Subcutaneous abdominal adipose tissue (tissue), 5 donors: ENCODE results near the gene OBSCN.

ENCODE experiments used
- H3K27ac ChIP-seq: one replicate; pipeline ENCODE4 v1.7.0; 2013; ENCODE audit warnings: low read depth, mild to moderate bottlenecking, inconsistent platforms, low read length, moderate library complexity
- H3K27me3 ChIP-seq, 5 donors: one replicate each; pipeline ENCODE4 v1.7.0; 2013; ENCODE audit warnings: low read length in 5 of 5, inconsistent platforms in 1 of 5; ENCODE audit not compliant: control insufficient read depth in 5 of 5, insufficient read depth in 4 of 5
- H3K36me3 ChIP-seq, 5 donors: one replicate each; pipeline ENCODE4 v1.7.0; 2013; ENCODE audit warnings: low read length in 5 of 5; ENCODE audit not compliant: control insufficient read depth in 5 of 5, insufficient read depth in 5 of 5
- H3K4me1 ChIP-seq, 5 donors: one replicate each; pipeline ENCODE4 v1.7.0; 2013; ENCODE audit warnings: low read length in 5 of 5, mild to moderate bottlenecking in 3 of 5, moderate library complexity in 1 of 5; ENCODE audit not compliant: control insufficient read depth in 5 of 5, insufficient read depth in 5 of 5
- H3K4me3 ChIP-seq, 5 donors: one replicate each; pipeline ENCODE4 v1.7.0; 2013; ENCODE audit warnings: low read length in 5 of 5, low read depth in 1 of 5
- H3K9ac ChIP-seq, 5 donors: one replicate each; pipeline ENCODE4 v1.7.0; 2013; ENCODE audit warnings: low read length in 5 of 5, mild to moderate bottlenecking in 4 of 5, moderate library complexity in 3 of 5
- H3K9me3 ChIP-seq, 5 donors: one replicate each; pipeline ENCODE4 v1.7.0; 2013; ENCODE audit warnings: low read length in 5 of 5; ENCODE audit not compliant: control insufficient read depth in 5 of 5
- donor health status: healthy.
- donor health status: healthy.
- donor health status: healthy.
- donor health status: healthy.
- donor health status: healthy.

Gene OBSCN

GRCh38 chr1:228289239-228289849 lies 81.5 kb downstream of the OBSCN start:
- H3K4me1 ChIP-seq: no peaks in the 10 kb centered on the region
- H3K9me3 ChIP-seq: no peaks in the 10 kb centered on the region
- no peak overlapping the region for H3K9ac ChIP-seq
- H3K36me3 ChIP-seq: peaks cover 0 to 7% (median 0%) of the 10 kb centered on the region in 5 donors
- peaks cover 0 to 3% (median 2%) of the 10 kb centered on the region in 5 donors for H3K27me3 ChIP-seq
- no peak overlapping the region for H3K4me3 ChIP-seq
- H3K27ac ChIP-seq: no peak overlapping the region

- Histone ChIP-seq H3K9me3 (no peaks in the 10 kb centered on the region), H3K4me3 (no peak overlapping the region), H3K27ac (no peak overlapping the region), H3K9ac (no peak overlapping the region), H3K36me3 (peaks cover 0 to 7% (median 0%) of the 10 kb centered on the region in 5 donors), H3K27me3 (peaks cover 0 to 3% (median 2%) of the 10 kb centered on the region in 5 donors), H3K4me1 (no peaks in the 10 kb centered on the region)
These were observed 82.4 kb downstream of the OBSCN start for GRCh38 chr1:228289996-228290881.

- Histone ChIP-seq H3K27me3 (peaks cover 0 to 3% (median 2%) of the 10 kb centered on the region in 5 donors), H3K9ac (no peak overlapping the region), H3K27ac (no peak overlapping the region), H3K4me1 (no peaks in the 10 kb centered on the region), H3K4me3 (no peak overlapping the region), H3K36me3 (peaks cover 0 to 2% (median 0%) of the 10 kb centered on the region in 5 donors), H3K9me3 (peaks cover 0 to 2% (median under 1%) of the 10 kb centered on the region in 5 donors)
These were observed 84.2 kb downstream of the OBSCN start for GRCh38 chr1:228291906-228292608.

GRCh38 chr1:228292609-228292911 lies 84.7 kb downstream of the OBSCN start:
- H3K27ac ChIP-seq: no peak overlapping the region
- no peak overlapping the region for H3K4me3 ChIP-seq
- H3K36me3 ChIP-seq: peaks cover 0 to 2% (median 0%) of the 10 kb centered on the region in 5 donors
- H3K27me3 ChIP-seq: peaks cover 0 to 3% (median 2%) of the 10 kb centered on the region in 5 donors
- H3K9ac ChIP-seq: no peak overlapping the region
- H3K9me3 ChIP-seq: peaks cover 0 to 7% (median 6%) of the 10 kb centered on the region in 5 donors
- H3K4me1 ChIP-seq: no peaks in the 10 kb centered on the region

- H3K9me3 ChIP-seq: peaks cover 3 to 15% (median 13%) of the 10 kb centered on the region in 5 donors
- H3K9ac ChIP-seq: no peak overlapping the region
- no peak overlapping the region for H3K4me3 ChIP-seq
- no peaks in the 10 kb centered on the region for H3K4me1 ChIP-seq
- peaks cover 0 to 2% (median 0%) of the 10 kb centered on the region in 5 donors for H3K36me3 ChIP-seq
- no peak overlapping the region for H3K27ac ChIP-seq
- H3K27me3 ChIP-seq: peaks cover 0 to 3% (median 2%) of the 10 kb centered on the region in 5 donors
These were observed 85.5 kb downstream of the OBSCN start for GRCh38 chr1:228293393-228293792.

- Histone ChIP-seq H3K9me3 (peaks cover 3 to 20% (median 15%) of the 10 kb centered on the region in 5 donors), H3K4me1 (no peaks in the 10 kb centered on the region), H3K27ac (no peak overlapping the region), H3K27me3 (peaks cover 0 to 3% (median 2%) of the 10 kb centered on the region in 5 donors), H3K4me3 (no peak overlapping the region), H3K9ac (no peak overlapping the region), H3K36me3 (no peaks in the 10 kb centered on the region)
These were observed 86.1 kb downstream of the OBSCN start for GRCh38 chr1:228293816-228294500.

- no peak overlapping the region for H3K9ac ChIP-seq
- no peaks in the 10 kb centered on the region for H3K36me3 ChIP-seq
- peaks cover 3 to 26% (median 18%) of the 10 kb centered on the region in 5 donors for H3K9me3 ChIP-seq
- H3K4me1 ChIP-seq: no peaks in the 10 kb centered on the region
- H3K4me3 ChIP-seq: no peak overlapping the region
- no peak overlapping the region for H3K27ac ChIP-seq
- peaks cover 0 to 3% (median 2%) of the 10 kb centered on the region in 5 donors for H3K27me3 ChIP-seq
These were observed 86.9 kb downstream of the OBSCN start for GRCh38 chr1:228294717-228295116.

- no peaks in the 10 kb centered on the region for H3K36me3 ChIP-seq
- no peak overlapping the region for H3K27ac ChIP-seq
- peaks cover 0 to 3% (median 2%) of the 10 kb centered on the region in 5 donors for H3K27me3 ChIP-seq
- H3K9me3 ChIP-seq: peaks cover 7 to 31% (median 22%) of the 10 kb centered on the region in 5 donors
- H3K9ac ChIP-seq: no peak overlapping the region
- no peaks in the 10 kb centered on the region for H3K4me1 ChIP-seq
- H3K4me3 ChIP-seq: no peak overlapping the region
These were observed 87.4 kb downstream of the OBSCN start for GRCh38 chr1:228295201-228295600.

GRCh38 chr1:228295981-228296380 lies 88.1 kb downstream of the OBSCN start:
- Histone ChIP-seq H3K4me1 (no peaks in the 10 kb centered on the region), H3K36me3 (no peaks in the 10 kb centered on the region), H3K27me3 (peaks cover 0 to 3% (median 2%) of the 10 kb centered on the region in 5 donors), H3K27ac (no peak overlapping the region), H3K9me3 (peaks cover 8 to 39% (median 30%) of the 10 kb centered on the region in 5 donors), H3K9ac (no peak overlapping the region), H3K4me3 (no peak overlapping the region)
